KBM-7 (cell line): ENCODE results near the gene NIN.
"Not testable (repeated sequence)": the region's sequence is repeated elsewhere in the genome, so short reads cannot be mapped to it uniquely, and the experiment has no call there.

ENCODE experiments used
- DNase-seq: peaks from one replicate; pipeline ENCODE4 v3.0.0-alpha.2; 2015
- in situ Hi-C: fragments of 300-500 bp; cut with MboI; formaldehyde crosslinking; loops from 2 replicates; pipeline ENCODE4 v1.14.3; 2020; ENCODE audit warnings: low sequenced_read_pairs, low pct_unique_long_range_greater_than_20kb, mixed read lengths

Gene NIN

DNA sequence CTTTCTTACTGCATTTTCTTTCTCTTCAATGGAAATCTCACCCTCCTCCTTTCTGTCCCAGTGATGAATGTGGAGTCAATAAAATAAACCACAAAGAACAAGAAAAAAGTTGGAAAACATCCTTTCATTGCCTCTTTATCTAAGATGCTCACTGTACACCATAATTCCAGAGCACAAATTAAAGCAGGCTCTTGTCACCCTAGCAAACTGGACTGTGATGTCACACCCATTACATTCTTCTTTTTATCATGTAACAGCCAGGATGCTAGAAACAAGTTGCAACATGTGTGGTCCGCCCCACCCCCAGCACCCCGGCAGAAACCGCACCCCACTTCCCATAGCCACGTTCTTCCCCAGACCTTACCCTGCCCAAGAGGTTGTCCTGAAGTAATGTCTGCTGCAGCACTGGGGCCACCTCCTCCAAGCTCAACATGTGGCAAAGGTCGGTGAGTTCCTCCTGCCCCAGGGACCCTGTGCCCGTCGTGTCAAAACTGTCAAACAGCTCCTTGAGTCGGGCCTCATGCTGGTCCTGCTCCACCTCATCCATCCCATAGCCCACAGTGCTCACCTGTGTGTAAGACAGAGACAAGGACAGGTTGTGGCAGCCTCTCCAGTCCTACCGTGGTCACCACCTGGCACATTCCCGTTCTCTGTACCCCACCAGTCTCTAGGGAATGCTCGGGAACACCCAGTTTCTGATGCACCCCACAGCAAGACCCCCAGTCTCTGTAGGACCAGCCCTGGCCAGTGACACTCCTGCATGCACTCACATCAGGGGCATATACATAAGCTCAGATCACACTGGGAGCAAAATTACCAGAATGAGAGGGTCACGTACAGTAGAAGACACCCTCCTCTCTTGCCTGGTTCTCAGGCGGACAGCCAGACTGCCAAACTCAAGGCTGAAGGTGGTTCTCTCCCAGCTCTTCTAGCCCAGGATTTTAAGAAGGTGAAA, 9.2 kb downstream of the NIN start:
- peak; percentile 29 for DNase-seq
- in situ Hi-C loops: no loop called here

DNA sequence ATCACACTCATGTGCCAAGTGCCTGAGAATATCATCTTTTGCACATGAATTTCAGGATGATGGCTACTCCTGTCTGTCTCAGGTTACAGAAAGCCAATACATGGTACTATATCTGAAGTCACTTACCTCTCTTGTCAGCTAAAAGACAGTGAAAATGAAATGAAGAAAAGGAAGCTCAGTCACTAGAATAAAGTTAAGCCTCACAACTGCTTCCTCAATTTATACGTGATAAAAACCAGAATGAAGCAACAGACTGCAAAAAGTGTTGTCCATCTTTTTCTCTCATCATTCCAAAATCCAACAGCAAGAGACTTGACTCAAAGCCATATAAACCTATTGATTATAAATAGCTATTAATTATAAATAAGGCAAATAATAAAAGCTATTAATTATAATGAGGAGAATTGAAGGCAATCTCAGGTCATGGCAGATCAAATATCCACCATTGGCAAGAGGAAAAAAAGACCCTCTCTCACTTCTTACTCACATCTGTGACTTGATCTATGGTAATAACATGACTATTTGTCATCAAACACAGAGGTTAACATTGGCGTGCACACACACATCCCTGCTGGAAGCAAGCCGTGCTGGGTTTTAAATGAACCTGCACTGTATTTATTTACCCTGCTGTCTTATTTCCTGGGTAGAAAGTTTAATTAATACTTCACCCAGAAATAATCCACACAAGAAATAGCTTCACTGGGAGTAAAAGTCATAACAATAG, 10.0 kb downstream of the NIN start:
- in situ Hi-C loops: no loop called here
- peak; percentile 47 for DNase-seq

DNA sequence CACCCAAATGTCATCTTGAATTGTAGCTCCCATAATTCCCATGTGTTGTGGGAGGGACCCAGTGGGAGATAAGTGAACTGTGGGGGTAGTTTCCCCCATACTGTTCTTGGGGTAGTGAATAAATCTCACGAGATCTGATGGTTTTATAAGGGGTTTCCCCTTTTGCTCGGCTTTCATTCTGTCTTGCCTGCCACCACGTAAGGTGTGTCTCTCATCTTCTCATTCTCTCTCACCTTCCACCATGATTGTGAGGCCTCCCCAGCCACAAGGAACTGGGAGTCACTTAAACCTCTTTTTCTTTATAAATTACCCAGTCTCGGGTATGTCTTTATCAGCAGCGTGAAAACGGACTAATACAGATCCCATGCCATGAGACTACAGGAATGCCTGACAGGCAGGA, 11.7 kb downstream of the NIN start:
- DNase-seq, in situ Hi-C loops: not testable (repeated sequence)

- in situ Hi-C loops: no loop called here
These were observed 14.4 kb downstream of the NIN start for GRCh38 chr14:50816395-50817047.

GRCh38 chr14:50815526-50815925, 15.4 kb downstream of the NIN start:
- in situ Hi-C loops, DNase-seq: not testable (repeated sequence)

More at GRCh38 chr14:50816395-50817047, 14.4 kb downstream of the NIN start:
- DNase-seq: no peak

DNA sequence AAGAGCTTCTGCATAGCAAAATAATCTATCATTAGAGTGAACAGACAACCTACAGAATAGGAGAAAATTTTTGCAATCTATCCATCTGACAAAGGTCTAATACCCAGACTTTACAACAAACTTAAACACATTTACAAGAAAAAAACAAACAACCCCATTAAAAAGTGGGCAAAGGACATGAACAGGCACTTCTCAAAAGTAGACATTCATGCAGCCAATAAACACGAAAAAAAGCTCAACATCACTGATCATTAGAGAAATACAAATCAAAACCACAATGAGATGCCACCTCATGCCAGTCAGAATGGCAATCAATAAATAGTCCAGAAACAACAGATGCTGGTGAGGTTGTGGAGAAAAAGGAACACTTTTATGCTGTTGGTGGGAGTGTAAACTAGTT, 15.9 kb downstream of the NIN start:
- in situ Hi-C loops: not testable (repeated sequence)

GRCh38 chr14:50814161-50814560, 16.8 kb downstream of the NIN start:
- in situ Hi-C loops: no loop called here

More for the DNA sequence above, 15.9 kb downstream of the NIN start:
- DNase-seq: not testable (repeated sequence)

GRCh38 chr14:50813544-50813863, 17.5 kb downstream of the NIN start:
- DNase-seq: peak; percentile 74
- in situ Hi-C loops: no loop called here

More at GRCh38 chr14:50814161-50814560, 16.8 kb downstream of the NIN start:
- DNase-seq: no peak

DNA sequence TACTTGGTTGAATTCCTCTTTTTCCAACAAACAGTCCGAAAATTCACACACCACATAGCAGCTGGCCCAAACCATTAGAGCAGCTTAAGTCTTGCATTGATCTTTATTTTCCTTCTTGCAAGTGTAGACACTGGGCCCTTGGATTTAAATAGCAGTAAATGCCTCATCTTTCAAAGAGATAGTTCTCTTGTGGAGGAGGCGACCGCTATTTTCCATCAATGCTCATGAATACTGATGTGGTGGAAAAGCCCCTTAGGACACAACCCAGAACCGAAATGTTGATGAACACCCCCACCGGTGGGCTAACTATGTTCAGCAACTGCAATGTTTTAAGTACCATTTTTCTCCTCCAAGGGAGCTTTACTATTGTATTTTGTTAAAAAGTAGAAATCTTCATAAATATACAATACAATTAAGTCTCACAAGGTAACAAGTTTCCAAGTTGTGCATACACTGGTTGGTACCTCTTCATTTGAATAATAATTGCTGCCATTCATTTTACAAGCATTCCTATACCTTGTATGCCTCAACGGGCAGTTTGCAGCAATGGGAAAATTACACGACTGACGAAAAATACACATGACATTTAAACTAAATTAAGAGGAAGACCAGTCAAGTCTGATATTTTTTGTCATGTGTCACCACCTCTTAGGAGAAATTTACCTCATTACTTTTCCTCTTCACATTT, 18.0 kb downstream of the NIN start:
- in situ Hi-C loops: no loop called here
- DNase-seq: no peak

DNA sequence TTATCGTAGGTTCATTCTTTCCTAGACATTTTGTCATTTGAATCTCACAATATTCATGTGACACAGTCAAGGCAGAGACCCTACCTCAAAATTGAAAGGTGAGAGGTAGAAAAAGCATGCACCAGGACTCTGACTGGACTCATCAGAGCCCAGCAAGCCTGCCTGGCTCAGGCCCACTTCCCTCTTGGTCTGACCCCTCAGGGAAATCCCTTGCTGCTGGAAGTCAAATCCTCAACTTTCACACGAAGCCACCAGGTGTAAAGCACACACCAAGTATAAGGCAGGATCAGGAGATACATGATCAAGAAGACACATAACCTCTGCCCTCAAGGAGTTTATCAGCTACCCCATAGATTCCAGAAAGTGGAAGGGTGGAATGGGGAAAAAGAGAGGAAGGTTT, 18.8 kb downstream of the NIN start:
- in situ Hi-C loops: no loop called here
- DNase-seq: no peak

- no peak for DNase-seq
- in situ Hi-C loops: no loop called here
These were observed 22.9 kb downstream of the NIN start for GRCh38 chr14:50808053-50808452.

DNA sequence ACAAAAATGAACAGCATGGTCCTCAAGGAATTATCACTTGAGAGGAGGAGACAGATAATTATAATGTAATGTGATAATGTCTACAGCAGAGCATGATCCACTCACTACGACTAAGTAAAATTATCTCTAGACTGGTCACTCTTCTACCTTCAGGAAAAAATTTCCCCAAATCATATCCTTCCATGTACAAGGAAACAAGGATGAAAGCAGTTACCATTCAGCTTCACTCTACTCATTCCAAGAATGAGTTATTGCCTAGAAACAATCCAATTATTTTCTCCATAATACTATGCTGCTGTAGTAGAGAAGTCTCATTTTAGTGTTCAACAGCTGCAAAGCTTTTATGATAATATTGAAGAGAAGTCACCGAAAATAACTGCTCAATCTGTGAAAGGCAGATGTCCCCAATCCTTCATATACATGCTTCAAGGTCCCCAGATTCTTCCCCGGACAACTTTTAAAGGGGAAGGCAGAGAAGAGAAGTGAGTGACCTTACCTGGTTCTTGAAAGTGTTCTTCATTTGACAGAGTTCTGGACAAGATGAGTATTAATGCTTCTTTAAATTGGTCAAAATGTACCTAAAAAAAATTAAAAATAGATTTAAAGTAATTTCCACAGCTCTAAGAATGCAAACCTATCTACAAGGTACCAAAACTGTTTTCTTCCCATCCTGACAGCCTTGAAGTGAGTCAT, 24.6 kb downstream of the NIN start:
- no peak for DNase-seq

DNA sequence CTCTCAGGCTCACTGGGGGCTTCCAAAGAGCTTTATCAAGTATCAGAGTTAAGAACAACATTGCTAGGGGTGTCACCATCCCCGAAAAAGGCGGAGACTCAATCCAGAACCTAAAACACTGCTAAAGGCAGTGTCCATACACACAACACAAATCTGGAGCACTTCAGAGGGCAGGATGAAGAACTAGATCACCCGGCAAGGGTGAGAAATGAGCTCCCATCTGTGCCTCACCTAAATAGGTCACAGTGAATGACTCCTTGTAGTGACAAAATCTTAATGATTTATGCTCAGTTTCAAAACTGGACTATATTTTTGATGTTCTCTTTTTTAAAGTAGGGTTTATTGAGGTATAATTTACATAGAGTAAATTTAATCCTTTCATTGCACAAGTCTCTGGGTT, 25.6 kb downstream of the NIN start:
- no peak for DNase-seq
- in situ Hi-C loops: no loop called here

More for the DNA sequence above, 24.6 kb downstream of the NIN start:
- in situ Hi-C loops: no loop called here

GRCh38 chr14:50804181-50804721, 26.7 kb downstream of the NIN start:
- in situ Hi-C loops: no loop called here
- no peak for DNase-seq

GRCh38 chr14:50801706-50802105, 29.3 kb downstream of the NIN start:
- DNase-seq: no peak
- in situ Hi-C loops: no loop called here

- no peak for DNase-seq
- in situ Hi-C loops: no loop called here
These were observed 30.9 kb downstream of the NIN start for GRCh38 chr14:50800032-50800431.

- no peak for DNase-seq
- in situ Hi-C loops: no loop called here
These were observed 32.9 kb downstream of the NIN start for GRCh38 chr14:50798048-50798421.

- no peak for DNase-seq
- in situ Hi-C loops: no loop called here
These were observed 33.5 kb downstream of the NIN start for GRCh38 chr14:50797250-50798047.
